Mesenchymal stem cell (in vitro differentiated cells and primary cell): ENCODE measurements around the gene COL23A1.

Experiments
- DNase-seq: peaks from one replicate; pipeline ENCODE4 v3.0.0-alpha.2; 2013
- H2AFZ ChIP-seq: one replicate; pipeline ENCODE4 v1.6.1; 2013; ENCODE audit warnings: low read depth, mild to moderate bottlenecking, control low read depth, inconsistent platforms, low read length, moderate library complexity
- H2AK5ac ChIP-seq: 2 replicates; pipeline ENCODE4 v1.6.1; 2013; ENCODE audit warnings: low read length, moderate library complexity, mild to moderate bottlenecking, inconsistent platforms; ENCODE audit not compliant: severe bottlenecking
- H2BK120ac ChIP-seq: one replicate; pipeline ENCODE4 v1.6.1; 2013; ENCODE audit warnings: low read depth, mild to moderate bottlenecking, inconsistent platforms, low read length, moderate library complexity
- H2BK12ac ChIP-seq, 2 experiments: one replicate each; pipeline ENCODE4 v1.6.1; 2013; ENCODE audit warnings: inconsistent platforms in 2 of 2, low read length in 2 of 2, mild to moderate bottlenecking in 2 of 2, moderate library complexity in 2 of 2, control low read depth in 1 of 2
- H2BK15ac ChIP-seq: one replicate; pipeline ENCODE4 v1.6.1; 2013; ENCODE audit warnings: mild to moderate bottlenecking, low read depth, inconsistent platforms; ENCODE audit not compliant: poor library complexity, severe bottlenecking
- H2BK5ac ChIP-seq: 2 replicates; pipeline ENCODE4 v1.6.1; 2013; ENCODE audit warnings: low read depth, mild to moderate bottlenecking, low read length, control low read depth, inconsistent platforms; ENCODE audit not compliant: poor library complexity, severe bottlenecking
- H3K14ac ChIP-seq, 2 experiments: one replicate each; pipeline ENCODE4 v1.6.1; 2013; ENCODE audit warnings: inconsistent platforms in 2 of 2, low read length in 2 of 2, control low read depth in 1 of 2, mild to moderate bottlenecking in 1 of 2, moderate library complexity in 1 of 2
- H3K18ac ChIP-seq, 2 experiments: one replicate each; pipeline ENCODE4 v1.6.1; 2013; ENCODE audit warnings: inconsistent platforms in 2 of 2, low read length in 2 of 2, control low read depth in 1 of 2, low read depth in 1 of 2, mild to moderate bottlenecking in 1 of 2
- H3K23ac ChIP-seq, 2 experiments: one replicate each; pipeline ENCODE4 v1.6.1; 2013; ENCODE audit warnings: inconsistent platforms in 2 of 2, low read length in 2 of 2, mild to moderate bottlenecking in 2 of 2, moderate library complexity in 2 of 2, control low read depth in 1 of 2
- H3K27ac ChIP-seq: 2 replicates; pipeline ENCODE4 v1.5.1; 2013; ENCODE audit warnings: mild to moderate bottlenecking, moderate library complexity, low read length, control low read depth, inconsistent platforms; ENCODE audit not compliant: poor library complexity, severe bottlenecking
- H3K27me3 ChIP-seq, 2 experiments: 2 replicates each; pipeline versions ENCODE4 v1.6.1 to v1.7.0; 2013; ENCODE audit warnings: low read length in 2 of 2, mild to moderate bottlenecking in 2 of 2, moderate library complexity in 2 of 2, control low read depth in 1 of 2, inconsistent platforms in 1 of 2; ENCODE audit not compliant: control insufficient read depth in 1 of 2, insufficient read depth in 1 of 2
- H3K36me3 ChIP-seq, 2 experiments: 2 replicates each; pipeline versions ENCODE4 v1.6.1 to v1.7.0; 2013; ENCODE audit warnings: low read length in 2 of 2, control low read depth in 1 of 2, inconsistent platforms in 1 of 2, low read depth in 1 of 2, mild to moderate bottlenecking in 1 of 2; ENCODE audit not compliant: insufficient read depth in 2 of 2, control insufficient read depth in 1 of 2
- H3K4ac ChIP-seq, 2 experiments: one replicate each; pipeline ENCODE4 v1.6.1; 2013; ENCODE audit warnings: inconsistent platforms in 2 of 2, low read length in 2 of 2, mild to moderate bottlenecking in 2 of 2, moderate library complexity in 2 of 2, control low read depth in 1 of 2, low read depth in 1 of 2
- H3K4me1 ChIP-seq: 2 replicates; pipeline ENCODE4 v1.6.1; 2013; ENCODE audit warnings: low read depth, low read length, control low read depth; ENCODE audit not compliant: control insufficient read depth, insufficient read depth
- H3K4me2 ChIP-seq: 2 replicates; pipeline ENCODE4 v1.6.1; 2013; ENCODE audit warnings: low read length, mild to moderate bottlenecking, inconsistent platforms; ENCODE audit not compliant: poor library complexity, severe bottlenecking
- H3K4me3 ChIP-seq, 2 experiments: 2 replicates each; pipeline versions ENCODE4 v1.5.1 to v1.7.0; 2013; ENCODE audit warnings: low read length in 2 of 2, mild to moderate bottlenecking in 2 of 2, control low read depth in 1 of 2, low read depth in 1 of 2; ENCODE audit not compliant: insufficient read depth in 1 of 2
- H3K79me1 ChIP-seq: replicated peaks from 2 replicates; pipeline ENCODE4 v1.6.1; 2013; ENCODE audit warnings: mild to moderate bottlenecking, control low read depth, low read length, inconsistent platforms; ENCODE audit not compliant: poor library complexity, severe bottlenecking
- H3K9ac ChIP-seq: 2 replicates; pipeline ENCODE4 v1.7.0; 2013; ENCODE audit warnings: mild to moderate bottlenecking, low read length, moderate library complexity
- H3K9me3 ChIP-seq: 2 replicates; pipeline ENCODE4 v1.7.0; 2013; ENCODE audit warnings: mild to moderate bottlenecking, low read length; ENCODE audit not compliant: control insufficient read depth
- H4K8ac ChIP-seq: one replicate; pipeline ENCODE4 v1.6.1; 2013; ENCODE audit warnings: inconsistent platforms, mild to moderate bottlenecking, low read length, moderate library complexity
- H4K91ac ChIP-seq: one replicate; pipeline ENCODE4 v1.6.1; 2013; ENCODE audit warnings: mild to moderate bottlenecking, low read length, inconsistent platforms
- WGBS: methylation state at CpG from one replicate; pipeline ENCODE4 v1.1.7; 2013; ENCODE audit warnings: mixed read lengths; 5-methylcytosine and 5-hydroxymethylcytosine counted together

COL23A1 gene

GRCh38 chr5:178368274-178368673, 221.9 kb downstream of the COL23A1 start:
- Histone ChIP-seq H3K14ac (no peak overlapping the region), H3K9me3 (no peaks in the 10 kb centered on the region), H3K4ac (no peak overlapping the region), H2BK120ac (no peak overlapping the region), H3K23ac (no peak overlapping the region), H3K79me1 (no peaks in the 10 kb centered on the region), H2BK5ac (no peak overlapping the region), H2BK12ac (no peak overlapping the region), H4K8ac (no peak overlapping the region), H2AK5ac (no peak overlapping the region), H3K4me3 (no peak overlapping the region), H3K36me3 (no peaks in the 10 kb centered on the region), H3K27ac (no peak overlapping the region), H4K91ac (no peak overlapping the region), H3K27me3 (peaks cover 0 to 28% of the 10 kb centered on the region in 2 experiments), H3K18ac (no peak overlapping the region), H2AFZ (no peak overlapping the region), H3K9ac (no peak overlapping the region), H2BK15ac (no peak overlapping the region), H3K4me2 (no peak overlapping the region), H3K4me1 (no peaks in the 10 kb centered on the region)
- WGBS: 73% methylated on average over 10 of the region's 10 CpGs
- no peak for DNase-seq

DNA sequence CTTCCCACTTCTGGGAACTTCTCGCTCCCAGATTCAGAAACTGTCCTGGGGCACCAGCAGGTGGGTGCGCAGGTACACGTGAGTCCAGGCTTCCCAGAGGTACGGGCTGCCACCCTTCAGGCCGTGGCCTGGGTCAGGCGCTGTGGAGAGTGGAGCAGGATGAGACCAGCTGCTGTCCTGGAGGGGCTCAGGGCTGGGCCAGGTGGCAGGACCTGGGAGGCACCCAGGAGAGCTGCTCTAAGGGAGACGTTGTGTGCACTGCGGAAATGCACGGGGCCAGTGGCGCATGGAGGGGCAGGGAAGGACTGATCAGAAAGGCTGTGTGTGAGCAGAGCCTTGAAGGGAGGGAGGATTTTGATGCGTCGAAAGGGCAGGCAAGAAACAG, 222.5 kb downstream of the COL23A1 start:
- Histone ChIP-seq H3K9me3 (no peaks in the 10 kb centered on the region), H3K14ac (no peak overlapping the region), H3K9ac (no peak overlapping the region), H2BK12ac (no peak overlapping the region), H2BK5ac (no peak overlapping the region), H3K4me3 (no peak overlapping the region), H3K23ac (no peak overlapping the region), H2AK5ac (no peak overlapping the region), H3K27ac (no peak overlapping the region), H4K91ac (no peak overlapping the region), H3K36me3 (no peaks in the 10 kb centered on the region), H2BK120ac (no peak overlapping the region), H3K27me3 (peaks cover 0 to 32% of the 10 kb centered on the region in 2 experiments), H3K4ac (no peak overlapping the region), H3K4me1 (no peaks in the 10 kb centered on the region), H2BK15ac (no peak overlapping the region), H3K18ac (no peak overlapping the region), H4K8ac (no peak overlapping the region), H3K4me2 (no peak overlapping the region), H2AFZ (no peak overlapping the region), H3K79me1 (no peaks in the 10 kb centered on the region)
- no peak for DNase-seq
- WGBS: 91% methylated on average over 12 of the region's 12 CpGs

- Histone ChIP-seq H3K18ac (no peak overlapping the region), H2BK12ac (no peak overlapping the region), H3K4me2 (no peak overlapping the region), H2AK5ac (no peak overlapping the region), H3K36me3 (no peaks in the 10 kb centered on the region), H3K23ac (peak overlapping the region in 1 of 2 experiments; percentile 5), H3K79me1 (no peaks in the 10 kb centered on the region), H2BK15ac (no peak overlapping the region), H3K9ac (no peak overlapping the region), H3K4me1 (no peaks in the 10 kb centered on the region), H2BK5ac (no peak overlapping the region), H3K4me3 (no peak overlapping the region), H2BK120ac (no peak overlapping the region), H3K27ac (no peak overlapping the region), H3K9me3 (no peaks in the 10 kb centered on the region), H3K14ac (no peak overlapping the region), H3K4ac (no peak overlapping the region), H4K8ac (no peak overlapping the region), H4K91ac (no peak overlapping the region), H2AFZ (no peak overlapping the region), H3K27me3 (peaks cover 0 to 34% of the 10 kb centered on the region in 2 experiments)
- 88% methylated on average over 21 of the region's 21 CpGs for WGBS
- DNase-seq: no peak
Measured at GRCh38 chr5:178366998-178367735, 223.0 kb downstream of the COL23A1 start.

DNA sequence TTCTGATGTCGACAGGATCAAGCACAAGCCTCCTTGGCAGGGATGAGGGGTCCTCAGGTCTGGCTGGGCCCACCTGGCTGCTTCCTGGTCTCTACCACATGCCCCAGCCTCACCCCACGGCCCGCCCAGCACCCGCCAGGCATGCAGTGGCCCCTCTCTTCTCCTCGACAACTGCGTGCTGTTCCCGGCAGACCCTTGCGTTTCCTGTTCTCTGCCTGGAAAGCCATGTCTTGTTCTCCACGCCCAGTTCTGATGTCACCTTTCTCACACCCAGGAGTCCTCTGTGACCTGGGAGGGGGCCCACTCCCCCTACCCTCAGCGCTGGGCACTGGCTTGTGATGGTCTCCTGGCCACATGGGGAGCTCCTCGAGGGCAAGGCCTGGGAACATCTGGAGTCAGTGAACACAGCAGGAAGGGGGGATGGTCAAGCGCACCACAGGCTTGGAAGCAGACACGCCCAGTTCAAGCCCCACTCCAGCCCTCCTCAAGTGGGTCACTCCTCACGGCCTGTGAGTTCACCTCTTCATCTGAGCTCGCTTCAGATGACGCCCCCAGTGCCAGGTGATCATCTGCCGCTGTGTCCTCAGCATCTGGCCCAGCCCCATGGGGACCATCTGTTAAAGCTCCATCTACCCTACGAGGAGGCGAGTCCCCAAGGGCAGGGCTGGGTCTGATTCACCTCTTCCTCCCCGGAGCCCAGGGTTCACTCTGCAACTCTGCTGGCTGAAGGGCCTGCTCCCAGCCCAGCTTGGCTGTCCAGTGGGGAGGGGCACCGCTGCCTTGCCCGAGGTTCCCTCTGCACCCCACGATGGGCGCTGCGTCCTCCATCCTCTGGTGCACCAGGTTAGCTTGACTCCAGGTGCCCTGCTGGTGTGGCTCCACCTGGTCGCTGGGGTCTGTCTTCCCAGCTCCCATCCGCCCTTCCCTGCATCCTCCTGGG, 224.4 kb downstream of the COL23A1 start:
- H3K4me1 ChIP-seq: no peaks in the 10 kb centered on the region
- H3K36me3 ChIP-seq: no peaks in the 10 kb centered on the region
- H2BK5ac ChIP-seq: no peak overlapping the region
- no peaks in the 10 kb centered on the region for H3K9me3 ChIP-seq
- no peak overlapping the region for H2BK120ac ChIP-seq
- H3K14ac ChIP-seq: no peak overlapping the region
- DNase-seq: no peak
- no peak overlapping the region for H3K27ac ChIP-seq
- H3K79me1 ChIP-seq: no peaks in the 10 kb centered on the region
- H4K91ac ChIP-seq: no peak overlapping the region
- no peak overlapping the region for H3K4me3 ChIP-seq
- no peak overlapping the region for H3K4ac ChIP-seq
- no peak overlapping the region for H3K23ac ChIP-seq
- H2AFZ ChIP-seq: no peak overlapping the region
- H3K27me3 ChIP-seq: peaks cover 0 to 48% of the 10 kb centered on the region in 2 experiments
- no peak overlapping the region for H3K9ac ChIP-seq
- H3K18ac ChIP-seq: no peak overlapping the region
- WGBS: 85% methylated on average over 27 of the region's 27 CpGs
- H4K8ac ChIP-seq: no peak overlapping the region
- H3K4me2 ChIP-seq: no peak overlapping the region
- no peak overlapping the region for H2BK12ac ChIP-seq
- H2AK5ac ChIP-seq: no peak overlapping the region
- no peak overlapping the region for H2BK15ac ChIP-seq
